Chondrocyte (in vitro differentiated cells): ENCODE results near the gene STARD6. TPM values are rescaled to one million over a fixed set of nuclear protein-coding genes. Genes with fewer than 3 reads are reported as not detected.

Source experiments
- DNase-seq: peaks from one replicate; pipeline ENCODE4 v3.0.0; 2021; ENCODE audit warnings: mixed read lengths, low spot score
- H3K27ac Mint-ChIP-seq: one replicate; pipeline ENCODE4 v1.8.0; 2021; ENCODE audit warnings: mild to moderate bottlenecking, moderate library complexity, mixed read lengths; ENCODE audit not compliant: unreplicated experiment
- H3K27me3 Mint-ChIP-seq: 2 replicates; pipeline ENCODE4 v1.8.0; 2021; ENCODE audit warnings: low read depth, mixed read lengths
- H3K36me3 Mint-ChIP-seq: 2 replicates; pipeline ENCODE4 v1.8.0; 2021; ENCODE audit warnings: low read depth, mixed read lengths
- H3K4me1 Mint-ChIP-seq: 2 replicates; pipeline ENCODE4 v1.8.0; 2021; ENCODE audit warnings: low read depth, mild to moderate bottlenecking, mixed read lengths
- H3K4me3 Mint-ChIP-seq: one replicate; pipeline ENCODE4 v1.8.0; 2021; ENCODE audit warnings: mild to moderate bottlenecking, moderate library complexity, mixed read lengths; ENCODE audit not compliant: unreplicated experiment
- H3K9me3 Mint-ChIP-seq: 2 replicates; pipeline ENCODE4 v1.8.0; 2021; ENCODE audit warnings: low read depth, mixed read lengths
- total RNA-seq: library from RNA; stranded (reverse); gene quantifications from 3 replicates; pipeline ENCODE4 v1.2.1, GENCODE V29; 2021
- TF ChIP-seq, protein P1 (sequence below): fragments of 200-600 bp; sonication (generic); IDR thresholded peaks from 2 replicates; pipeline ENCODE4 v1.5.0; 2021; ENCODE audit warnings: antibody characterized with exemption, mild to moderate bottlenecking, moderate library complexity

The STARD6 gene
- total RNA-seq, 1 donor from 2014 or later, result not detected

DNA sequence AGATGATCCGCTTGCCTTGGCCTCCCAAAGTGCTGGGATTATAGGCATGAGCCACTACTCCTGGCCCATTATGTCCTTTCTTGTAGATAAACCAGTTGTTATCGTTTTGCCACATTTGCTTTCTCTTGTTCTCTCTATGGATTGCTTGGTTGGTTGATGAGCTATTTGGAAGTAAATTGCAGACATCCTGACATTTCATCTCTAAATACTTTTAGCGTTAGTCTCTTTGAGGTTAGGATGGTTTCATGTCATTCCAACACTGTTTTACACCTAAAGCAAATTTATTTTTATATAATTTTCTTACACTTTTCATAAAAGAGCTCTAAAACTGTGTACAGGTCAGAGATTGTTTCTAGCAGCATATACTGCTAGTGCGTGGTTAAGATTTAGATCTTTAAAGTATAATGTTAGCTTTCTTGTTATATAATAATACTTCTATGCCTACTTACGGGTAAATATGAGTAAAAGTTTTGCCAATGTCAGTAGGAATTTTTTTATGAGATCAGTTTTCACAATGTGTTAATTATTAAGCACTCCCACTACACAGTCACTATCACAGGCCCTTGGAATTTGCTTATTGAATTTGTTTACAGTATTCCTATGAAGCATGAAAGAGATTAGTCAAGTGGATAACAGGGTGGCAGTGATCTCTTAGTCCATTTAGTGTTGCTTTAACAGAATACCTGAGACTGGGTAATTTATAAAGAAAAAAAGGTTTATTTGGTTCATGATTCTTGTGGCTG, 78.0 kb downstream of the STARD6 start:
- Mint-ChIP-seq H3K27me3 (no peaks in the 10 kb centered on the region), H3K36me3 (peaks cover 21% of the 10 kb centered on the region), H3K4me3 (no peak overlapping the region), H3K9me3 (no peaks in the 10 kb centered on the region), H3K27ac (no peak overlapping the region), H3K4me1 (peaks cover 7% of the 10 kb centered on the region)
- DNase-seq, result no peak
- TF ChIP-seq, protein P1, sequence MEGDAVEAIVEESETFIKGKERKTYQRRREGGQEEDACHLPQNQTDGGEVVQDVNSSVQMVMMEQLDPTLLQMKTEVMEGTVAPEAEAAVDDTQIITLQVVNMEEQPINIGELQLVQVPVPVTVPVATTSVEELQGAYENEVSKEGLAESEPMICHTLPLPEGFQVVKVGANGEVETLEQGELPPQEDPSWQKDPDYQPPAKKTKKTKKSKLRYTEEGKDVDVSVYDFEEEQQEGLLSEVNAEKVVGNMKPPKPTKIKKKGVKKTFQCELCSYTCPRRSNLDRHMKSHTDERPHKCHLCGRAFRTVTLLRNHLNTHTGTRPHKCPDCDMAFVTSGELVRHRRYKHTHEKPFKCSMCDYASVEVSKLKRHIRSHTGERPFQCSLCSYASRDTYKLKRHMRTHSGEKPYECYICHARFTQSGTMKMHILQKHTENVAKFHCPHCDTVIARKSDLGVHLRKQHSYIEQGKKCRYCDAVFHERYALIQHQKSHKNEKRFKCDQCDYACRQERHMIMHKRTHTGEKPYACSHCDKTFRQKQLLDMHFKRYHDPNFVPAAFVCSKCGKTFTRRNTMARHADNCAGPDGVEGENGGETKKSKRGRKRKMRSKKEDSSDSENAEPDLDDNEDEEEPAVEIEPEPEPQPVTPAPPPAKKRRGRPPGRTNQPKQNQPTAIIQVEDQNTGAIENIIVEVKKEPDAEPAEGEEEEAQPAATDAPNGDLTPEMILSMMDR, result no peak

DNA sequence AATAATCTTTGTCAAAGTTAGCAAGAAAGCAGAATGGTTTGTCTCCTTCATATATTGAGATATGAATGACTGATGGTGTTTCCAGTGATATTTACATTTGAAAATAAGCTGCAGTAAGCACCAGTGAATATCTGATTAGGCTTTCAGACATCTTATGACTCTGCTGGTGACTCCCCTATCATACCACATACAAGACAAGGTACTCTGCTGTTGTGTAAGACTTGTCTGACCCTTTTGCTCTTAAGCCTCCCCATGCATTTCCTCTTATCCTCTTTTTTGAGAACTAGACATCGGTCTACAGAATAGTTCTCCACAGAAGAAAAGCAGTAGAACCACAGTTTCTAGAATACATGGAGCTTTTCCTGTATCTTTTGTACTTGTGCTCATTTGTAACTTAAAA, 79.0 kb downstream of the STARD6 start:
- H3K36me3 Mint-ChIP-seq, result peaks cover 17% of the 10 kb centered on the region
- no peak overlapping the region for H3K4me3 Mint-ChIP-seq
- TF ChIP-seq, protein P1, result no peak
- no peak for DNase-seq
- H3K27me3 Mint-ChIP-seq, result no peaks in the 10 kb centered on the region
- no peaks in the 10 kb centered on the region for H3K9me3 Mint-ChIP-seq
- peaks cover 4% of the 10 kb centered on the region for H3K4me1 Mint-ChIP-seq
- H3K27ac Mint-ChIP-seq, result no peak overlapping the region

DNA sequence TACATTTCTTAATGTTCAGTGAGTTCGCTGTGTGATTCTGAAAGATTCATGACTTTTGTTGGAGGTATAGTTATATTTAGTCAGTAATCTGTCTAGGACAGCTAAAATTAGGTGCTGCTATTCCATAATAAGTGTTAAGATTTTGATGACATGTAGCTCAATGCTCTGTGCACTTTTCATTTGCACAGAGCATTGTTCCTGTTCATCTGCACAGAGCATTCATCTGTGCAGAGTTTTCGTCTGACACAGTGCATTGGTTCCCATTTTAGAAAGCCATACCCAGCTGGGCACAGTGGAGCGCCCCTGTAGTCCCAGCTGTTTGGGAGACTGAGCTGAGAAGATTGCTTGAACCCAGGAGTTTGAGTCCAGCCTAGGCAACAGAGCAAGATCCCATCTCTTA, 79.8 kb downstream of the STARD6 start:
- TF ChIP-seq, protein P1, result no peak
- H3K27ac Mint-ChIP-seq, result no peak overlapping the region
- no peaks in the 10 kb centered on the region for H3K9me3 Mint-ChIP-seq
- no peak overlapping the region for H3K4me3 Mint-ChIP-seq
- no peak for DNase-seq
- H3K4me1 Mint-ChIP-seq, result peaks cover 4% of the 10 kb centered on the region
- H3K36me3 Mint-ChIP-seq, result peaks cover 17% of the 10 kb centered on the region
- H3K27me3 Mint-ChIP-seq, result no peaks in the 10 kb centered on the region

Other genes with a start within 250 kb of the STARD6 start
- 51.2 to 54.8 TPM (median 52.2 TPM) in 3 replicates for gene MBD2, start 133.2 kb downstream of the STARD6 start, total RNA-seq
- 29.0 to 30.1 TPM (median 29.2 TPM) in 3 replicates for gene POLI, start 88.3 kb downstream of the STARD6 start, total RNA-seq
- gene C18orf54, start within 50 bp of the STARD6 start, total RNA-seq, result 3.7 to 8.2 TPM (median 4.3 TPM) in 3 replicates
- gene DYNAP, start 233.4 kb upstream of the STARD6 start, total RNA-seq, result not detected in 3 replicates